Neural cell (in vitro differentiated cells): ENCODE data around the gene MSL2. TPM values are rescaled to one million over a fixed set of nuclear protein-coding genes. Genes with fewer than 3 reads are reported as not detected.

Experiments used
- H2AFZ ChIP-seq: fragments of 200-600, 300-800 bp; sonication (generic), shearing (Covaris generic); 2 replicates; pipeline ENCODE4 v1.6.0; 2014; ENCODE audit warnings: low read depth, mild to moderate bottlenecking, antibody characterized with exemption, low read length, moderate library complexity
- H3F3A ChIP-seq: fragments of 200-600 bp; shearing (Covaris generic); 2 replicates; pipeline ENCODE4 v1.6.1; 2016; ENCODE audit warnings: mild to moderate bottlenecking, moderate library complexity, mixed read lengths, antibody characterized with exemption, low read length; ENCODE audit not compliant: insufficient read depth, poor library complexity, severe bottlenecking
- H3K27ac ChIP-seq: fragments of 200-600, 300-800 bp; sonication (generic), shearing (Covaris generic); 2 replicates; pipeline ENCODE4 v1.5.1; 2014; ENCODE audit warnings: mild to moderate bottlenecking, low read length, moderate library complexity
- H3K27me3 ChIP-seq: fragments of 300-800, 200-600 bp; sonication (generic), shearing (Covaris generic); 2 replicates; pipeline ENCODE4 v1.6.0; 2014; ENCODE audit warnings: mild to moderate bottlenecking, low read depth, low read length, moderate library complexity; ENCODE audit not compliant: insufficient read depth
- H3K36me3 ChIP-seq: fragments of 300-800, 200-600 bp; sonication (generic), shearing (Covaris generic); 2 replicates; pipeline ENCODE4 v1.5.1; 2014; ENCODE audit warnings: mild to moderate bottlenecking, antibody characterized with exemption, low read length, moderate library complexity; ENCODE audit not compliant: insufficient read depth
- H3K4me2 ChIP-seq: fragments of 300-800, 200-600 bp; sonication (generic), shearing (Covaris generic); 2 replicates; pipeline ENCODE4 v1.6.0; 2014; ENCODE audit warnings: mild to moderate bottlenecking, low read length
- H3K4me3 ChIP-seq: fragments of 300-800, 200-600 bp; sonication (generic), shearing (Covaris generic); 2 replicates; pipeline ENCODE4 v1.5.1; 2014; ENCODE audit warnings: mild to moderate bottlenecking, low read length, moderate library complexity
- H3K79me2 ChIP-seq: fragments of 200-600 bp; shearing (Covaris generic); replicated peaks from 2 replicates; pipeline ENCODE4 v1.6.0; 2014; ENCODE audit warnings: mild to moderate bottlenecking, low read length, moderate library complexity; ENCODE audit not compliant: insufficient read depth
- H3K9ac ChIP-seq: fragments of 300-800, 200-600 bp; sonication (generic), shearing (Covaris generic); 2 replicates; pipeline ENCODE4 v1.6.1; 2016; ENCODE audit warnings: mild to moderate bottlenecking, low read length, mixed read lengths
- H3K9me2 ChIP-seq: fragments of 200-600 bp; shearing (Covaris generic); 2 replicates; pipeline ENCODE4 v1.6.1; 2016; ENCODE audit warnings: mild to moderate bottlenecking, low read length, mixed read lengths; ENCODE audit not compliant: insufficient read depth
- H3K9me3 ChIP-seq: fragments of 200-600, 300-800 bp; sonication (generic), shearing (Covaris generic); 2 replicates; pipeline ENCODE4 v1.6.1; 2016; ENCODE audit warnings: mild to moderate bottlenecking, mixed run types, low read length, moderate library complexity, mixed read lengths
- H4K20me1 ChIP-seq: fragments of 200-600 bp; shearing (Covaris generic); 2 replicates; pipeline ENCODE4 v1.6.1; 2016; ENCODE audit warnings: mild to moderate bottlenecking, mixed run types; ENCODE audit not compliant: insufficient read depth
- EP300 ChIP-seq: fragments of 450-650 bp; conservative IDR thresholded peaks from 2 replicates; pipeline ENCODE4 v1.6.1; 2014; ENCODE audit warnings: antibody characterized with exemption, mild to moderate bottlenecking, moderate library complexity; ENCODE audit not compliant: poor library complexity, severe bottlenecking
- EZH2 ChIP-seq: fragments of 200-600, 300-800 bp; shearing (Covaris generic), sonication (generic); IDR thresholded peaks from 2 replicates; pipeline ENCODE4 v1.6.1; 2014; ENCODE audit warnings: antibody characterized with exemption, low read length, borderline replicate concordance, mild to moderate bottlenecking; ENCODE audit not compliant: insufficient read depth, poor library complexity, severe bottlenecking
- MXI1 ChIP-seq: fragments of 450-650 bp; conservative IDR thresholded peaks from 2 replicates; pipeline ENCODE4 v1.6.1; 2014; ENCODE audit warnings: antibody characterized with exemption, mild to moderate bottlenecking; ENCODE audit not compliant: poor library complexity, severe bottlenecking
- POLR2AphosphoS5 ChIP-seq: IDR thresholded peaks from 2 replicates; pipeline ENCODE4 v1.6.1; 2012
- RAD21 ChIP-seq: fragments of 450-650 bp; conservative IDR thresholded peaks from 2 replicates; pipeline ENCODE4 v1.6.1; 2014; ENCODE audit warnings: antibody characterized with exemption, mild to moderate bottlenecking, moderate library complexity
- SMC3 ChIP-seq: fragments of 450-650 bp; conservative IDR thresholded peaks from 2 replicates; pipeline ENCODE4 v1.6.1; 2014; ENCODE audit warnings: antibody characterized with exemption, mild to moderate bottlenecking, moderate library complexity; ENCODE audit not compliant: poor library complexity
- TAF1 ChIP-seq: IDR thresholded peaks from 2 replicates; pipeline ENCODE4 v1.6.1; 2012; ENCODE audit warnings: low read depth
- polyA plus RNA-seq: library from polyadenylated mRNA; depleted of rRNA; stranded (reverse); fragments of >200 nt; gene quantifications from 2 replicates; pipeline ENCODE4 v1.2.3, GENCODE V29; 2014
- TF ChIP-seq, protein P1 (sequence below): IDR thresholded peaks from 2 replicates; pipeline ENCODE4 v1.6.1; 2012; ENCODE audit warnings: borderline replicate concordance
- TF ChIP-seq, protein P2 (sequence below): fragments of 450-650 bp; IDR thresholded peaks from 2 replicates; pipeline ENCODE4 v1.5.1; 2014; ENCODE audit warnings: antibody characterized with exemption, mild to moderate bottlenecking, moderate library complexity; ENCODE audit not compliant: poor library complexity, severe bottlenecking

Gene MSL2
- polyA plus RNA-seq, 1 donor from 2014 or later: 12.8 TPM

DNA sequence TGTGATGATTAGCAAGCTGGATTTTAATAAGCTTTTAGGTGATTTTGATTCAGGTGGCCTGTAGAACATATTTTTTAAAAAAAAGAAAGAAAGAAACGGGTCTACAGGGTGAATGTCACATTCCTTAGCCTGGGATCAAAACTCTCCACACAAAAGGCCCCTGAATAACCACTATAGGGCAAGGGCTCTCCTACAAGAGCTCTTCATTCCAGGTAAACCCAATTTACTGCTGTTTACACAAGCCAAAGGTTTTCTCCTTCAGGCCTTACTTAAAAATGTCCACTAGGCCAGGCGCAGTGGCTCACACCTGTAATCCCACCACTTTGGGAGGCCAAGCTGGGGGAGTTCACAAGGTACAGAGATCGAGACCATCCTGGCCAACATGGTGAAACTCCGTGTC, 8.3 kb downstream of the MSL2 start:
- Histone ChIP-seq H2AFZ (no peak overlapping the region), H3K36me3 (no peaks in the 10 kb centered on the region), H3K27me3 (no peaks in the 10 kb centered on the region), H3K9ac (no peak overlapping the region), H3K79me2 (peaks cover 97% of the 10 kb centered on the region), H4K20me1 (peaks cover 5% of the 10 kb centered on the region), H3K9me3 (no peaks in the 10 kb centered on the region), H3K4me2 (no peak overlapping the region), H3K27ac (no peak overlapping the region), H3K9me2 (no peaks in the 10 kb centered on the region), H3K4me3 (no peak overlapping the region), H3F3A (no peaks in the 10 kb centered on the region)
- no peak for TF ChIP-seq MXI1
- no peak for TF ChIP-seq EZH2
- no peak for TF ChIP-seq POLR2AphosphoS5
- TF ChIP-seq SMC3: no peak
- TF ChIP-seq, protein P1, sequence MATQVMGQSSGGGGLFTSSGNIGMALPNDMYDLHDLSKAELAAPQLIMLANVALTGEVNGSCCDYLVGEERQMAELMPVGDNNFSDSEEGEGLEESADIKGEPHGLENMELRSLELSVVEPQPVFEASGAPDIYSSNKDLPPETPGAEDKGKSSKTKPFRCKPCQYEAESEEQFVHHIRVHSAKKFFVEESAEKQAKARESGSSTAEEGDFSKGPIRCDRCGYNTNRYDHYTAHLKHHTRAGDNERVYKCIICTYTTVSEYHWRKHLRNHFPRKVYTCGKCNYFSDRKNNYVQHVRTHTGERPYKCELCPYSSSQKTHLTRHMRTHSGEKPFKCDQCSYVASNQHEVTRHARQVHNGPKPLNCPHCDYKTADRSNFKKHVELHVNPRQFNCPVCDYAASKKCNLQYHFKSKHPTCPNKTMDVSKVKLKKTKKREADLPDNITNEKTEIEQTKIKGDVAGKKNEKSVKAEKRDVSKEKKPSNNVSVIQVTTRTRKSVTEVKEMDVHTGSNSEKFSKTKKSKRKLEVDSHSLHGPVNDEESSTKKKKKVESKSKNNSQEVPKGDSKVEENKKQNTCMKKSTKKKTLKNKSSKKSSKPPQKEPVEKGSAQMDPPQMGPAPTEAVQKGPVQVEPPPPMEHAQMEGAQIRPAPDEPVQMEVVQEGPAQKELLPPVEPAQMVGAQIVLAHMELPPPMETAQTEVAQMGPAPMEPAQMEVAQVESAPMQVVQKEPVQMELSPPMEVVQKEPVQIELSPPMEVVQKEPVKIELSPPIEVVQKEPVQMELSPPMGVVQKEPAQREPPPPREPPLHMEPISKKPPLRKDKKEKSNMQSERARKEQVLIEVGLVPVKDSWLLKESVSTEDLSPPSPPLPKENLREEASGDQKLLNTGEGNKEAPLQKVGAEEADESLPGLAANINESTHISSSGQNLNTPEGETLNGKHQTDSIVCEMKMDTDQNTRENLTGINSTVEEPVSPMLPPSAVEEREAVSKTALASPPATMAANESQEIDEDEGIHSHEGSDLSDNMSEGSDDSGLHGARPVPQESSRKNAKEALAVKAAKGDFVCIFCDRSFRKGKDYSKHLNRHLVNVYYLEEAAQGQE: no peak
- TF ChIP-seq, protein P2, sequence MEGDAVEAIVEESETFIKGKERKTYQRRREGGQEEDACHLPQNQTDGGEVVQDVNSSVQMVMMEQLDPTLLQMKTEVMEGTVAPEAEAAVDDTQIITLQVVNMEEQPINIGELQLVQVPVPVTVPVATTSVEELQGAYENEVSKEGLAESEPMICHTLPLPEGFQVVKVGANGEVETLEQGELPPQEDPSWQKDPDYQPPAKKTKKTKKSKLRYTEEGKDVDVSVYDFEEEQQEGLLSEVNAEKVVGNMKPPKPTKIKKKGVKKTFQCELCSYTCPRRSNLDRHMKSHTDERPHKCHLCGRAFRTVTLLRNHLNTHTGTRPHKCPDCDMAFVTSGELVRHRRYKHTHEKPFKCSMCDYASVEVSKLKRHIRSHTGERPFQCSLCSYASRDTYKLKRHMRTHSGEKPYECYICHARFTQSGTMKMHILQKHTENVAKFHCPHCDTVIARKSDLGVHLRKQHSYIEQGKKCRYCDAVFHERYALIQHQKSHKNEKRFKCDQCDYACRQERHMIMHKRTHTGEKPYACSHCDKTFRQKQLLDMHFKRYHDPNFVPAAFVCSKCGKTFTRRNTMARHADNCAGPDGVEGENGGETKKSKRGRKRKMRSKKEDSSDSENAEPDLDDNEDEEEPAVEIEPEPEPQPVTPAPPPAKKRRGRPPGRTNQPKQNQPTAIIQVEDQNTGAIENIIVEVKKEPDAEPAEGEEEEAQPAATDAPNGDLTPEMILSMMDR: no peak
- no peak for TF ChIP-seq TAF1
- TF ChIP-seq EP300: no peak
- no peak for TF ChIP-seq RAD21

DNA sequence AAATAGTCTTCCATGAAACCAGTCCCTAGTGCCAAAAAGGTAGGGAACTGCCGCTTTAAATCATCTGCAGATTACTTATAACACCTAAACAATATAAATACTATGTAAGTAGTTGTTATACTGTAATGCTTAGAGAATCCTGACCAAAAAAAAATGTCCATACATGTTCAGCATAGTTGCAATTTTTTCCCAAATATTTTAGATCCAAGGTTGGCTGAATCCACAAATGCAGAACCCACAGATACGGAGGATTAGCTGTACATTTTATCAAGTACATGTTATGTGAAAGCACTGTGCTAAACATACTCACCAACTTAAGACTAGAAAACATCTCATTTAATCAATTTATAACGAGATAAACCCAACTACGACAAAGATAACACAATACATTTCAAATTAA, 9.3 kb downstream of the MSL2 start:
- H3K9ac ChIP-seq: no peak overlapping the region
- H4K20me1 ChIP-seq: no peaks in the 10 kb centered on the region
- H3K4me2 ChIP-seq: no peak overlapping the region
- no peaks in the 10 kb centered on the region for H3K27me3 ChIP-seq
- H3K4me3 ChIP-seq: no peak overlapping the region
- H3K79me2 ChIP-seq: peaks cover 97% of the 10 kb centered on the region
- H3K36me3 ChIP-seq: no peaks in the 10 kb centered on the region
- TF ChIP-seq TAF1 (no peak), EP300 (no peak), RAD21 (no peak)
- no peak overlapping the region for H2AFZ ChIP-seq
- H3K9me2 ChIP-seq: no peaks in the 10 kb centered on the region
- H3K27ac ChIP-seq: no peak overlapping the region
- no peaks in the 10 kb centered on the region for H3F3A ChIP-seq
- H3K9me3 ChIP-seq: no peaks in the 10 kb centered on the region

DNA sequence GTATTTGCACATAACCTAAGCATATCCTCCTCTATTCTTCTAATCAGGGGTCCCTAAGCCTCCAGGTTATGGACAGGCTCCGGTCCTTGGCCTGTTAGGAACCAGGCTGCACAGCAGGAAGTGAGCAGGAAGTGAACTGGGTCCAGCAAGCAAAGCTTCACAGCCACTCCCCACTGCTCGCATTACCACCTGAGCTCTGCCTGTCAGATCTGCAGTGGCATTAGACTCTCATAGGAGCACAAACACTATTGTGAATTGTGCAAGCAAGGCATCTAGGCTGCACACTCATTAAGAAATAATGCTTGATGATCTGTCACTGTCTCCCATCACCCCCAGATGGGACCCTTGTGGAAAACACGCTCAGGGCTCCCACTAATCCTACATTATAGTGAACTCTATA, 9.8 kb downstream of the MSL2 start:
- no peaks in the 10 kb centered on the region for H3K27me3 ChIP-seq
- peaks cover 95% of the 10 kb centered on the region for H3K79me2 ChIP-seq
- no peaks in the 10 kb centered on the region for H3K9me2 ChIP-seq
- H3K4me3 ChIP-seq: peak overlapping the region; percentile 35
- no peaks in the 10 kb centered on the region for H4K20me1 ChIP-seq
- TF ChIP-seq, protein P1: no peak
- TF ChIP-seq RAD21 (no peak), EZH2 (no peak)
- no peak overlapping the region for H2AFZ ChIP-seq
- no peak overlapping the region for H3K9ac ChIP-seq
- no peak overlapping the region for H3K27ac ChIP-seq
- H3K36me3 ChIP-seq: no peaks in the 10 kb centered on the region
- H3K4me2 ChIP-seq: no peak overlapping the region
- H3K9me3 ChIP-seq: no peaks in the 10 kb centered on the region
- H3F3A ChIP-seq: no peaks in the 10 kb centered on the region
